AG04450 (cell line): ENCODE data around the gene CD99. TPM values are rescaled to one million over a fixed set of nuclear protein-coding genes. Genes with fewer than 3 reads are reported as not detected.

Source experiments
- CTCF ChIA-PET: fragments of 300-600, 350-600 bp; formaldehyde crosslinking; extraction: SDS; loops from one replicate; lab custom pipeline; 2022; ENCODE audit warnings: antibody characterized with exemption, inconsistent platforms; lab: Charles Lee
- POLR2A ChIA-PET: fragments of 350-600 bp; formaldehyde crosslinking; extraction: SDS; loops from one replicate; lab custom pipeline; 2021; ENCODE audit warnings: antibody characterized with exemption, inconsistent platforms; lab: Yijun Ruan, JAX
- DNase-seq: peaks from one replicate; pipeline ENCODE4 v3.0.0-alpha.2; 2011; ENCODE audit warnings: low read depth, low spot score
- H3K27ac ChIP-seq: one replicate; pipeline ENCODE4 v1.5.1; 2012; ENCODE audit warnings: low read depth, low read length, control low read depth
- H3K27me3 ChIP-seq: one replicate; pipeline ENCODE4 v1.6.0; 2012; ENCODE audit warnings: low read length; ENCODE audit not compliant: control insufficient read depth, insufficient read depth
- H3K4me3 ChIP-seq: 2 replicates; pipeline ENCODE4 v1.5.1; 2011; ENCODE audit warnings: mild to moderate bottlenecking, low read depth, low read length, control low read depth
- H3K9me3 ChIP-seq: 2 replicates; pipeline ENCODE4 v1.5.1; 2012; ENCODE audit warnings: low read length; ENCODE audit not compliant: control insufficient read depth, insufficient read depth
- CTCF ChIP-seq: IDR thresholded peaks from 2 replicates; pipeline ENCODE4 v1.5.1; 2011; ENCODE audit warnings: low read depth, low read length, control low read depth, inconsistent platforms
- polyA plus RNA-seq: library from polyadenylated mRNA; depleted of rRNA; stranded (reverse); fragments of >200 nt; gene quantifications from 2 replicates; pipeline ENCODE4 v1.2.3, GENCODE V29; 2011

The CD99 gene
- polyA plus RNA-seq, 1 experiment: 355 TPM

GRCh38 chrX:2689773-2690666 lies 1.1 kb upstream of the CD99 start:
- Histone ChIP-seq H3K4me3 (peak overlapping the region; percentile 78), H3K27ac (no peak overlapping the region), H3K9me3 (no peaks in the 10 kb centered on the region; the same call in 1 of the 2 replicates), H3K27me3 (no peaks in the 10 kb centered on the region)
- no peak for TF ChIP-seq CTCF
- DNase-seq: no peak
- POLR2A ChIA-PET: no interaction called here
- CTCF ChIA-PET: no interaction called here

GRCh38 chrX:2691543-2692220 lies 587 bp downstream of the CD99 start:
- H3K27ac ChIP-seq: peak overlapping the region; percentile 77
- TF ChIP-seq CTCF: no peak
- DNase-seq: no peak
- peak overlapping the region; percentile 78 for H3K4me3 ChIP-seq
- ChIA-PET POLR2A (no interaction called here), CTCF (no interaction called here)
- H3K27me3 ChIP-seq: no peaks in the 10 kb centered on the region
- H3K9me3 ChIP-seq: no peaks in the 10 kb centered on the region; the same call in 1 of the 2 replicates

- no peaks in the 10 kb centered on the region for H3K27me3 ChIP-seq
- no peaks in the 10 kb centered on the region; the same call in 1 of the 2 replicates for H3K9me3 ChIP-seq
- peak overlapping the region; percentile 77 for H3K27ac ChIP-seq
- no peak for DNase-seq
- no peak for TF ChIP-seq CTCF
- H3K4me3 ChIP-seq: peak overlapping the region; percentile 78
- ChIA-PET POLR2A (no interaction called here), CTCF (no interaction called here)
These were observed 1.4 kb downstream of the CD99 start for GRCh38 chrX:2692221-2693112.

GRCh38 chrX:2693113-2694002 lies 2.3 kb downstream of the CD99 start:
- POLR2A ChIA-PET: no interaction called here
- Histone ChIP-seq H3K9me3 (no peaks in the 10 kb centered on the region; the same call in 1 of the 2 replicates), H3K27me3 (no peaks in the 10 kb centered on the region), H3K4me3 (peak overlapping the region; percentile 78), H3K27ac (no peak overlapping the region)
- no peak for TF ChIP-seq CTCF
- DNase-seq: no peak
- CTCF ChIA-PET: no interaction called here
